HG02763 (cell line): ENCODE results near the gene SPATA19.

ENCODE experiments used
- ATAC-seq: cut with Tn5 transposase; IDR thresholded peaks from one replicate; pipeline ENCODE4 v1.9.1; 2021; ENCODE audit warnings: mild to moderate bottlenecking, moderate library complexity; ENCODE audit not compliant: unreplicated experiment

SPATA19 gene

GRCh38 chr11:133835593-133836548 is 9.4 kb downstream of the SPATA19 start:
- ATAC-seq, result no peak

- peak; percentile 84 for ATAC-seq
Measured at GRCh38 chr11:133834682-133835592, 10.4 kb downstream of the SPATA19 start.

GRCh38 chr11:133833898-133834681 is 11.2 kb downstream of the SPATA19 start:
- ATAC-seq, result no peak

GRCh38 chr11:133832991-133833897 is 12.1 kb downstream of the SPATA19 start:
- no peak for ATAC-seq

DNA sequence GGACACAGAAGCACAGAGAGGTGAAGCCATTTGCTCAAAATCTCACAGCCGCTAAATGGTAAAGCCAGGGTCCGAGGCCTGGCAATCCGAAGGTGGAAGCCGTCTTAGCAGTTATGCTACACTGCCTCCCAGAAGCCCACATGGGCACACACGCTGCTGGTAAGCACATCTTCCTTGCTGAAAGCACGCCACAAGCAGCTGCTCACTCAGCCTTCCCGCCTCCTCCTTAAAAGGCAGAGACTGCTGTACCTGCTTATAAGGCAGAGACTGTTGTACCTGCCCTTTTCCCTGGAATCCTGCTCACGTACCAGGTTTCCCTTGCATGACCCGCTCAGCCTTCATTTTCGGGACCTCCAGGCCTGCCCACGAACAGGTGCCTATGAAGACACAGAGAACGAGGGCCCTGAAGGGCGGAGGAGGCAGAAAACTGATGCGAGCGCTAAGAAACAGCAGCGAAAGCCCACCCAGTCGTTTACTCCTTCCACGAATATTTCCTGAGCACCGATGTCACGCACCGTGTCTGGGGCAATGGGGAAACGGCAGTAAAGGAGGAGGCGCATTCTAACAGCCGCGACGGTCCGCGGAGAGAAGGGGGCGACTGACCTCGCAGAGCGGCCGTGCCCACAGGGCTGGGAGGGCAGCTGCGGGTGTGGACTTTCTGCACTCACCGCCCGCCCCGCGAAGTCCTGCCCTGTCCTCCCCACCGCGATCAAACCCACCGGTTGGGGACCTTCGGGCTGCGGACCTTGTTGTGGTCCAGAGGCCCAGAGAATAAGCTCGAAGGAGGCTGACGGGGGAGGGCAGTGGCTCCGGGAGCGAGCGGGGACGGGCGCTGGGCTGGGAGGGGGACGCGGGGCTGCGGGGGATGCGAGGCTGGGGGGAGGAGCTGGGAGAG is 13.0 kb downstream of the SPATA19 start:
- ATAC-seq, result no peak

DNA sequence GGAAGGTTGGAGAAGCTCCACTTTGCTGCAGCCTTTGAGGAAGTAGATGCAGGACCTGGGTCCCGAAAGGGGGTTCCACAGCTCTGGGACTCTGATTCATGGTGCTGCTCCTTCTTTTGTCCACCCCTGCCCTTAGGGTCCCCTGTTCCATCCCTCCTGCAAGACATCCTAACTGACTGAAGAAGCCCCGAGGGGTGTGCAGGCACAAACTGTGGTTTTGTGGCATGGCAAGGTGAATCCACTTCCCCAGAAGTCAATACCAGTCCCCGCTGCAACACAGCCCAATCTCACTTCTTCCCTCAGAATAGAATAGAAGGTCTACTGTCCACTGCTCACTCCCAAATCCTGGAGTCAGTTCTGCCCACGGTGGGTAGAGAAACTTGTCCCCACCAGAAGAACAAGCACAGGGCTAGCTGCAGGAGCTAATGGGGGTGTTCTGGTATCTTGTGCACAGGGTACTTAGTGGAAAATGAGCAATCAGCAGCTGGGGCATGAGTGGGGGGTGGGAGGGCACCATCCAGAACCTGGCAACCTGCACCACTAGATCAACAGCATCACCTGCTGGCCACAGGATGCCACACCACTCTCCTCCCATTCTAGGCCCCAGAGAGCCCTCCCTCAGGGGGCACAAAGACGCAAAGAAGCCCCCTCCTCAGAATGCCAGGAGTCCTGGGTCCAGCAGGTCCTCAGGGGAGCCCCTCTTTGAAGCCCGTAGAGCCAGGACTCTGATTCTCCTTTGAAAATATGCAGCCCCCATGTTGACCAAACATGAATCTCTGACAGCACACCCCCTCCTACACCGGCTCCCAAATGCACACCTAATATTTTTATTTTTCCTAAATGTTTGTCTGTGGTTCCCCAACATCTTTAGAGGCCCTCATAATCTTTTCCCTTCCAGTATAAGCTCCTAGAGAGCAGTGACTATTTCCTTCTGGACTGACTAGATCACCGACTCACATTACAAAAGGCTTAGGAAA is 14.1 kb downstream of the SPATA19 start:
- no peak for ATAC-seq

DNA sequence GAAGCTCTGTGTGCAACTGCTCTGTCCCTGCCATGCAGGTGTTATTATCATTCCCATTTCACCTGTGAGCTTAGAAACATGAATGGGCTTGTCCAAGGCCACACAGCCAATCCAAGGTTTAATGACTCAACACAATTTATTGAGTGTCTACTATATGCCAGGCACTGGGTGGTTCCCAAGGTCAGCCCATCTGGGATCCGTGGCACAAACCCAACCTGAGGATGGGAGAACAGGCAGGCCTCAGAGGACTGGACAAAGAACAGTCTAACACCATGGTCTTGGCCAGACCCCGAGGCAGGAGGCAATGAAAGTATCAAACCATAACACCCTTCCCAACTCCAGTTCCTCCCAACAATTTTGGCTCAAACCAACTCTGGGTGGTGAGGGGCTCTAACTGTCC is 15.7 kb downstream of the SPATA19 start:
- ATAC-seq, result no peak

GRCh38 chr11:133828871-133829270 is 16.4 kb downstream of the SPATA19 start:
- ATAC-seq, result no peak

DNA sequence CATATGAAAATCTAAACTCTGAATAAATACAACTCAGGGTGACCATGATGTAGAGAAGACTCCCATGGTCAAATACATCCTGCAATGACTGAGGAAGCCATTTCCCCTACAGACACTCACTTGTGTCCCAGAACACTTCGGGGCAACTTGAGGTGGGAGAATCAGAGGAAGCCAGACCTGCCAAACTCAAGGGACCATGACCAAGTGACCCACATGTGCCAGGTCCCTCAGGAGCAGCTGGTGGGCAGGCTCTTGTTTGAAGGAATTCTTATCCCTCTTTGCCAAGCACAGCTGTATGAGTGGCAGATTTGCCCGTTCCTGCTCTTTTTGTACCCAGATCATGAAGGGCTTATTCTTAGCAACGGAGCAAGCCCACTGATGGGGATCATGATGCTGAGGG is 17.8 kb downstream of the SPATA19 start:
- ATAC-seq, result no peak

GRCh38 chr11:133826866-133827265 is 18.4 kb downstream of the SPATA19 start:
- no peak for ATAC-seq

DNA sequence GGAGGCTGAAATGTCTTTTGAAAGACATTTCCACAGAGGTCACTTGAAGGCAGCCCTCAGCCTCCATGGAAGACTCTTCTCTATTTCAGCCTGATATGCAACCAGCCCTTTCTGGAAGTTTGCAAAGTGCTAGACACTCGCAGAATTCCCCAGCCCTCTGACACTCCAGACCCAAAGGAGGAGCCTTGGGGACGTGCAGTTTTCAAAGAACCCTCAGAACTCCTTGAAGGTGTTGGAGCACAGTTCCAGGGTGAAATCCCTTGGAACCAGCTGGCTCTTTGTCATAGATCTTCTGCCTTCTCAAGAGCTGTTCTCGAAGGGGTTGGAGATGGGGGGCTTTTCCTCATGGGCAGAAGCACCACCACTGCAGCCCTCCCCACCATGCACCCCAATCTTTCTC is 19.6 kb downstream of the SPATA19 start:
- no peak for ATAC-seq

GRCh38 chr11:133825156-133825555 is 20.2 kb downstream of the SPATA19 start:
- ATAC-seq, result no peak

- no peak for ATAC-seq
Measured at GRCh38 chr11:133824593-133824992, 20.7 kb downstream of the SPATA19 start.

GRCh38 chr11:133823614-133824013 is 21.7 kb downstream of the SPATA19 start:
- ATAC-seq, result no peak

DNA sequence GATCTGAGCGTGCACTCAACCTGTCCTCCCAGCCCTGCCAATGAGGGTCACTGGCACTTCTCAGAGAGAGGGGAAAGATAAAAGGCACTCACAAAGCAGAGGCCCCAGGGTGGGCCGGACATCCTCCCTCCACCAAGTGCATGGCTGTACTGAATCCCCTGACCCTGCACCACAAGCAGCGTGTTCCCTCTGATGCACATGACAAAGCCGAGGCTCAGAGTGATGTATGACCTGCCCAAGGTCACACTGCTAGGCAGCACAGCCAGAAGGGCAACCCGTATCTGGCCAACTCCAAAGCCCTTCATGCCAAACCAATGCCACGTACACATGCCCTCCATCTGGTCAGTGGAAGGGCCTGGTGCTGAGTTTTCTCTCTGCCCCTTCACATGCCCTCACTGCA is 22.1 kb downstream of the SPATA19 start:
- no peak for ATAC-seq

GRCh38 chr11:133821776-133822175 is 23.5 kb downstream of the SPATA19 start:
- no peak for ATAC-seq

DNA sequence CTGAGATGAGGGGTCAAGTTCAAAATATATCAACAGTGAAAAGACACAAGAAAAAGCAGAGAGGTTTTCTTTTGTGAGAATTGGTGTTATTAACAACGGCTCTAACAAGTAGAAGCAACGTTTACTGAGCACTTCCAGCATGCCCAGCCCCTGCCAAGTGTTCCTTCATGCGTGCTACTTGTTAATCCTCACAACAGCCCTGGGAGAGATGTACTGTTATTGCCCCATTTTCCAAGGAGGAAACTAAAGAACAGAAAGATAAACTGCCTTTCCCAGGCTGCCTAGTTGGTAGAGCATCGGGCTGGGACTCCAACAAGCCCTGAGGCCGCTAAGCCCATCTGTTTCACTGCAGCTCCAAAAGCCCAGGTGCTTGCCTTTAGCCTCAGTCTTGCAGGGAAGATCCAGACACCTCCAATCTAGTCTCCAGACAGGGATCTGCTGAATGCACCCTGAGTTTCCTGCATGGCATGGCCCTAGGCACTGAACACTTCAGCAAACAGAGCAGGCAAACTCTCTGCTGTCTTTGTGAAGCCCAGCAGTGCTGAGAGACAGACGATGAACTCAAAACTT is 25.5 kb downstream of the SPATA19 start:
- ATAC-seq, result no peak
